GM18499 (cell line): ENCODE results near the gene MESP1.
"Not testable (repeated sequence)": the region's sequence is repeated elsewhere in the genome, so short reads cannot be mapped to it uniquely, and the experiment has no call there.

Experiments
- ATAC-seq: cut with Tn5 transposase; IDR thresholded peaks from one replicate; pipeline ENCODE4 v1.9.1; 2021; ENCODE audit warnings: moderate number of reproducible peaks; ENCODE audit not compliant: insufficient read depth, unreplicated experiment

MESP1 gene

DNA sequence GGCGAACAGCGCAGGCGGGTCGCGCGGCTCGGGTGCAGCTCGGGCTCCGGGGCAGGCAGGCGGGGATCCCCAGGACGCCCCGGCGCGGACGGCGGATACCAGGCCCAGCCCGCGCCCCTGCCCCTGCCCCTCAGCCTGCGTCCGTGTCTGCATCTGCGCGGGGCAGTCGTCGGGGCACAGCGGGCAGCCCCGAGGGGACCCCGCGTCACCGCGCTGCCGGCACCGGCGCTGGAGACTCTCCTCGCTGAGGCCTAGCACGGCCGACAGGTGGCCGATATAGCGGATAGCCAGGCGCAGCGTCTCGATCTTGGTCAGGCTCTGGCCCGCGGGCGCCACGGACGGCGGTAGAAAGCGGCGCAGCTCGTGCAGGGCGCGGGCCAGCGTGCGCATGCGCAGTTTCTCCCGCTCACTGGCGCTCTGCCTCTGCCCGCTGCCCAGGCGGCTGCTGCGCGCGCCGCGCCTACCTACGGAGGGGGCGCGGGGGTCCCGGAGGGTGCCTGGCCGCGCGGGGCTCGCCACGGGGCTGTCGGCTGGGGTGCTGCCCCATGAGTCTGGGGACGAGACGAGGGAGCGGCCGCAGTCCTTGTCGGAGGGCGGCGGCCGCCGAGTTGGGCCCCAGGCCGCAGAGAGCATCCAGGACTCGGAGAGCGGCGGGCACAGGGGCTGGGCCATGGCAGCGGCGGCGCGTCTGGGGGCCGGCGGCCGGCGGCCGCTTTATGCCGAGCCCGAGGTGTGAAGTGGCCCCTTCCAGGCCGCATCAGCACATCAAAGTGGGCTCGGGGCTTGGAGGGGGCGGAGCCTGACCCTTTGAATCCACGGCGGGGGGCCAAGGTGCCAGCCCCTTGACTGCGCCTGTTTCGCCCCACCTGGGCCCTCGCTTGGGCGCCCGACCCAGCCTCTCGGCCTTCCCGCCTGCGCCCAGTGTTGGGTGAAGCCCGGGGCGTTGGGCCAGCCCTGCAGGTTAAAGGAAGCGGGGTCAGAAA is at the start of gene MESP1:
Gene MESP1, minus strand, starts transcription at position 690 of the 983 bp plus-strand sequence. Its CDS starts 18 bp downstream, at position 672.
- ATAC-seq: peak; percentile 87

DNA sequence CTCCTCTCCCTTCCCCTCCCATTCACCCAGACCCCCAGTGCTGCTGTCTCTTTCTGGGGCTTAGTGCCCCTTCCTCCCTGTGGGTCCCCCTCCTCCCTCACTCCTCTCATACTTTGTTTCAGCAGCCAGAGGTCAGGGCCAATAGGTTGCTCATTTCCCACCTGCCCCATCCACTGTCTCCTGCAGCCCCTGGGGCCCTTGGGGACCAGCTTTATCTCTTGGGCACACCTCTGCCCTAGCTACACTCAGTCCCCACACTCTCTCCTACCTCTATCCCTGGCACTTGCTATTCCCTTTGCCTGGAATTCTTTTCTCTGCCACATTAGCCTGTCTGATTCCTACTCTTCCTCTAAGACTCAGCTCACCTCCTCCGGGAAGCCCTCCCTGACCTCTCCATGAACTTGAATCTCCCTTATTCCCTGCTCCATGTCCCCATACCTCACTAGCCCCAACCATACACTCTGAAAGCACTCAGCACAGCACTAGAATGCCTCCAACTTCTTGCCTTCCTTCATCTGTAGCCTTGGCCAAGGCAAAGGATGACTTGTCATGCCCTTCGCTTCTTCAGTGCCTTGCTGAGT is 49.0 kb upstream of the MESP1 start:
- no peak for ATAC-seq

- ATAC-seq: no peak
Measured at GRCh38 chr15:89799011-89799911, 48.2 kb upstream of the MESP1 start.

GRCh38 chr15:89797678-89798201 is 46.7 kb upstream of the MESP1 start:
- no peak for ATAC-seq

DNA sequence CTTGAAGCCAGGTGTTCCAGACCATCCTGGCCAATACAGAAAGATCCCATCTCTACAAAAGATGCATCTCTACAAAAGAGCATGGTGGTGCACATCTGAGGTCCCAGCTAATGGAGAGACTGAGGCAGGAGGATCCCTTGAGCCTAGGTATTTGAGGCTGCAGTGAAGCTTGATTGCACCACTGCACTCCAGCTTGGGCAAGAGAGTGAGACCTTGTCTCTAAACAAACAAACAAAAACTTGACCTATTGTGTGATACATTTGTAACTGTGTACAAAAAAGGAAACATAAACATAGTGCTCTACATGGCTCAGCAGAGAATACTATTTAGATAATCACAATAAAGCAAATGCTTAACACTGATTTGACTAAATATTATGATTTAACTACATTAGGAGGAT is 44.9 kb upstream of the MESP1 start:
- ATAC-seq: no peak

DNA sequence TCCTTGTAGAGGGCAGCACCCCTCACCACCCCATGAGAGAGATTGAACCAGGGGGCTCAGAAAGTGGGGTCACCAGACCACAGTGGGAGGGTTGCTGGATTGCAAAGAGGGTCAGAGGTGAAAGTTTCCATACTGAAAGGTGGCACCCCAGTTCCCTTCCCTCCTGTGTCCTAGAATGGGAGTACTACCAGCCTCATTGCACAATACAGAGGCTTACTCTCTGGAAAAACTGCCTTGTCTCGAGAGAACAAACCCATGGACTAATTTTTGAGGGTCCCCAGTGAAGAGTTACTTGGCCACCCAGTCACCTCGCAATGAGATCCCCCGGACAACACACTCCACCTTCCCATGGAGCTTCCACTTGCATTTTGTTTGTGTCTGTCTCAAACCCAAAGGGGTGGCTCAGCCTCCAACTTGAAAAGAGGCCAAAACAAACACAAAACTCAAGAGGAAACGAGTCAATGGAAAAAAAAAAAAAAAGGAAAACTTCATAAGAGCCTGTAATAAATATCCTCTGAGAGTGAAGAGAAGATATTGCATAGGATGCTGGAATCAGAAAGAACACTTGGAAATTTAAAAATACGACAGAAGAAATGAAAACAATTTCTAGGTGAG is 43.7 kb upstream of the MESP1 start:
- no peak for ATAC-seq

GRCh38 chr15:89792106-89792805 is 41.2 kb upstream of the MESP1 start:
- no peak for ATAC-seq

DNA sequence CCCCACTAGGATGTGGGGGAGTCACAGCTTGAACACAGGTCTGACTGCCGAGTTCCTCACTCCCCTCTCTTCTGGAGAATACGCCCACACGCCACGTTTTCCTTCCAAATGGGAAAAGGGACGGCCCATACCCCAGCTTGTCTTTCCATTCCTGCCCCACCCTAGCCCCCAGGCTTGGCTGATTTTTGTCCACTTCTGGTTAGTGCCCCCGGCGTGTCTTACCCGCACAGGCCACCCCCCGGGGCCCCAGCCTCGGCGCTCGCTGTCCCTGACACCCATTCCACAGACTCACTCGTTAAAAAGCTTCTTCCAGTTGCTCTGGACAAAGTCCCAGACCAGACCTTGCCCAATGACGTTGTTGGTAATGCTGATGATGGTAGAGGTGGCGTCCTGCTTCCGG is 39.6 kb upstream of the MESP1 start:
- no peak for ATAC-seq

GRCh38 chr15:89790206-89790605 is 39.2 kb upstream of the MESP1 start:
- no peak for ATAC-seq

- not testable (repeated sequence) for ATAC-seq
Measured at GRCh38 chr15:89788585-89788984, 37.5 kb upstream of the MESP1 start.

GRCh38 chr15:89787944-89788343 is 36.9 kb upstream of the MESP1 start:
- ATAC-seq: no peak

DNA sequence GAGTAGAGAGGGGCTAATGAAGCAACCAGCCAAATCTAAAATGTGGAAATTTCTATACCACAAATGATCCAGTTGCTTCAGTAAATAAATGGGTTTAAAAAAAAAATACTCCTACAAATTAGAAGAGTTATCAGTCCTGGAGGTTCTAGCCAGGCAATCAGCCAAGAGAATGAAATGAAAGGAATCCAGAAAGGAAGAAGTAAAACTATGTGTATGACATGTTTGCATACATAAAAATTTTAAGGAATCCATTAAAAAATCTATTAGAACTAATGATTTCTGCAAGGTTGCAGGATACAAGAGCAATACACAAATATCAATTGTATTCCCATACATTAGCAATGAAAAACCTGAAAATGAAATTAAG is 34.7 kb upstream of the MESP1 start:
- no peak for ATAC-seq

- ATAC-seq: no peak
Measured at GRCh38 chr15:89785064-89785773, 34.2 kb upstream of the MESP1 start.

DNA sequence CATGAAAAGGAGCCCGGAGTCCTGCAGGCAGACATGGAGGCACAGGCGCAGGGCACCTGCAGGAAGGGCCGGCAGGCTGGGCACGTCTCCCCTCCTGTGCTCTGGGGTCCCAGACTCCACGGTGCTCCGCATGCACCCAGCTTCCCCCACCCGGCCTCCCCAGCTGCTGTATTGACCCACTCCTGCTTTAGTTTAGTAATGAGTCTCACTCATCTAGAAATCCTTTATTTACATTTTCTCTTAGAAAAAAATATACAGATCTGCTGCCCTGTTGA is 33.6 kb upstream of the MESP1 start:
- no peak for ATAC-seq

- ATAC-seq: no peak
Measured at GRCh38 chr15:89783861-89784685, 33.0 kb upstream of the MESP1 start.

DNA sequence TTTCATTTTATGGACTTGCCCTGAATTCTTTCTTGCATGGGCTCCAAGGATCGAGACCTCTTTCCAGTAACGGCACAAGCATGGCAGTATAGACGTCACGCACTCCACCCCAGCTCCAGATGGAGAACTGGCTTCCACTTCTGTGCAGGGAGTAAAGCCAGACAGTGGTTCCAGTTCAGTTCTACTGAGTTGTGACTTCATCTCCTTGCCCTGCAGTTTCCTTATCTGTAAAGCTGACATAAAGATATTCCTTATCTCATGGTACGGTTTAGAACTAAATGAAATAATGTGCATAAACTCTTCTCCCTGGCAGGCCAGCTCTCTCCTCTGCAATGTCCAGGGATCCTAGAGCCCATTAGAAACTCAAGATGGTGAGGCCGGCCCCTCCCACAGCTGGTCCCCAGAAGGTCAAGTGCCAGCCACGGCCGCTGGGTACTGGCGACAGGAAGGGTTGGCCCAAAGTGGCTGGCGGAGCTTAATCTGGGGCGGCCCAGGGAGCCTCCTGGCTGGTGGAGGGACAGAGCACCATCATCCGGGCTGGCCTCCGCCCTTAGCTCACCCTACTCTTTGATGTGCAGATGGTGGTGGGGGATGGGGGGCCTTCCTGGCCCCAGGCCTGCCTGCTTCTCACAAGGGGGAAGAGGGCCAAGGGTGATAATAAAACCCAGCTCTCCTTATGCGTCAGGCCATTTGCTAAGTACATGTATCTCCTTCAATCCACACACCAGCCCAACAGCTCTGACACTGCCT is 32.2 kb upstream of the MESP1 start:
- no peak for ATAC-seq

GRCh38 chr15:89782619-89782950 is 31.5 kb upstream of the MESP1 start:
- not testable (repeated sequence) for ATAC-seq
